ENCODE results near the gene CCPG1. TPM values are rescaled to one million over a fixed set of nuclear protein-coding genes. Genes with fewer than 3 reads are reported as not detected.

Gene CCPG1
- total RNA-seq, 1 donor, result 250 TPM

GRCh38 chr15:55398243-55398642 lies 9.9 kb downstream of the CCPG1 start:
- DNase-seq (ENCODE audit: insufficient read length, low spot score, missing footprints), result no peak
- Histone ChIP-seq H3K4me2 (ENCODE audit: insufficient read depth, low read length) (no peak overlapping the region), H2AFZ (ENCODE audit: low read length) (no peak overlapping the region), H3K4me3 (ENCODE audit: insufficient read depth, low read length) (no peak overlapping the region), H3K4me1 (ENCODE audit: insufficient read depth, low read length) (peaks cover 9% of the 10 kb centered on the region), H3K27me3 (ENCODE audit: insufficient read depth, low read length) (no peaks in the 10 kb centered on the region), H4K20me1 (ENCODE audit: insufficient read depth, low read length) (peaks cover 5% of the 10 kb centered on the region), H3K27ac (ENCODE audit: low read depth, low read length) (no peak overlapping the region), H3K36me3 (ENCODE audit: insufficient read depth, low read length) (no peaks in the 10 kb centered on the region), H3K79me2 (ENCODE audit: insufficient read depth, low read length) (peaks cover 71% of the 10 kb centered on the region), H3K9me3 (ENCODE audit: low read depth, low read length) (no peaks in the 10 kb centered on the region)
- no peak for TF ChIP-seq CTCF (IDR thresholded peaks at IDR 0.05; ENCODE audit: extremely low read depth, low read depth, low read length)

DNA sequence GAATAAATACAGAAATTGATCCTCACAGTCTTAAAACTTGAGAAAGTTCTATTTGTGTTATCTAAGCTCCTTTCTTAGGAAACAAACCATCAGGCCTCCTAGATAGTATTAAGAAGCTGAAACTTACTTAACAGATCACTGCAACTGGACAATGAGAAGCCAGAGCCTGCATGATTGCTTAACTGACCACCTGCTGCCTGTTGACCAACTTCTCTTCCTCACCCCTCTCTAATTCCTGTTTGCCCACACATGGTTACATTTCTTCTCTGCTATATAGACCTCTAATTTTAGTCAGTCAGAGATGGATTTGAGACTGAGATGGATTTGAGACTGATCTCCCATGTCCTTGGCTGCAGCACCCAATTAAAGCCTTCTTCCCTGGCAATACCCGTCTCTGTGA lies 13.5 kb downstream of the CCPG1 start:
- H3K27me3 ChIP-seq (ENCODE audit: insufficient read depth, low read length), result no peaks in the 10 kb centered on the region
- no peak for DNase-seq (ENCODE audit: insufficient read length, low spot score, missing footprints)
- no peaks in the 10 kb centered on the region for H3K36me3 ChIP-seq (ENCODE audit: insufficient read depth, low read length)
- no peak overlapping the region for H3K4me3 ChIP-seq (ENCODE audit: insufficient read depth, low read length)
- H3K9me3 ChIP-seq (ENCODE audit: low read depth, low read length), result no peaks in the 10 kb centered on the region
- no peak overlapping the region for H2AFZ ChIP-seq (ENCODE audit: low read length)
- TF ChIP-seq CTCF (IDR thresholded peaks at IDR 0.05; ENCODE audit: extremely low read depth, low read depth, low read length), result no peak
- peaks cover 10% of the 10 kb centered on the region for H4K20me1 ChIP-seq (ENCODE audit: insufficient read depth, low read length)
- no peak overlapping the region for H3K27ac ChIP-seq (ENCODE audit: low read depth, low read length)
- H3K4me1 ChIP-seq (ENCODE audit: insufficient read depth, low read length), result peaks cover 7% of the 10 kb centered on the region
- H3K79me2 ChIP-seq (ENCODE audit: insufficient read depth, low read length), result peaks cover 61% of the 10 kb centered on the region
- no peak overlapping the region for H3K4me2 ChIP-seq (ENCODE audit: insufficient read depth, low read length)

GRCh38 chr15:55389264-55389607 lies 18.9 kb downstream of the CCPG1 start:
- H3K79me2 ChIP-seq (ENCODE audit: insufficient read depth, low read length), result peaks cover 31% of the 10 kb centered on the region
- TF ChIP-seq CTCF (IDR thresholded peaks at IDR 0.05; ENCODE audit: extremely low read depth, low read depth, low read length), result no peak
- H3K4me2 ChIP-seq (ENCODE audit: insufficient read depth, low read length), result peak overlapping the region; percentile 23
- peak; percentile 86 for DNase-seq (ENCODE audit: insufficient read length, low spot score, missing footprints)
- H3K4me3 ChIP-seq (ENCODE audit: insufficient read depth, low read length), result no peak overlapping the region
- peaks cover 6% of the 10 kb centered on the region for H3K4me1 ChIP-seq (ENCODE audit: insufficient read depth, low read length)
- no peaks in the 10 kb centered on the region for H3K27me3 ChIP-seq (ENCODE audit: insufficient read depth, low read length)
- H2AFZ ChIP-seq (ENCODE audit: low read length), result no peak overlapping the region
- H4K20me1 ChIP-seq (ENCODE audit: insufficient read depth, low read length), result peaks cover 6% of the 10 kb centered on the region
- peak overlapping the region; percentile 54 for H3K27ac ChIP-seq (ENCODE audit: low read depth, low read length)
- H3K36me3 ChIP-seq (ENCODE audit: insufficient read depth, low read length), result peaks cover 11% of the 10 kb centered on the region
- H3K9me3 ChIP-seq (ENCODE audit: low read depth, low read length), result no peaks in the 10 kb centered on the region

GRCh38 chr15:55387027-55387426 lies 21.1 kb downstream of the CCPG1 start:
- no peak for DNase-seq (ENCODE audit: insufficient read length, low spot score, missing footprints)
- H3K4me3 ChIP-seq (ENCODE audit: insufficient read depth, low read length), result no peak overlapping the region
- no peak for TF ChIP-seq CTCF (IDR thresholded peaks at IDR 0.05; ENCODE audit: extremely low read depth, low read depth, low read length)
- peaks cover 2% of the 10 kb centered on the region for H4K20me1 ChIP-seq (ENCODE audit: insufficient read depth, low read length)
- peaks cover 11% of the 10 kb centered on the region for H3K36me3 ChIP-seq (ENCODE audit: insufficient read depth, low read length)
- no peak overlapping the region for H2AFZ ChIP-seq (ENCODE audit: low read length)
- peaks cover 6% of the 10 kb centered on the region for H3K4me1 ChIP-seq (ENCODE audit: insufficient read depth, low read length)
- no peak overlapping the region for H3K4me2 ChIP-seq (ENCODE audit: insufficient read depth, low read length)
- no peaks in the 10 kb centered on the region for H3K9me3 ChIP-seq (ENCODE audit: low read depth, low read length)
- no peaks in the 10 kb centered on the region for H3K27me3 ChIP-seq (ENCODE audit: insufficient read depth, low read length)
- H3K27ac ChIP-seq (ENCODE audit: low read depth, low read length), result no peak overlapping the region
- peaks cover 14% of the 10 kb centered on the region for H3K79me2 ChIP-seq (ENCODE audit: insufficient read depth, low read length)

All from osteoblast (primary cell).